ENCODE data around the gene IARS2.

DNA sequence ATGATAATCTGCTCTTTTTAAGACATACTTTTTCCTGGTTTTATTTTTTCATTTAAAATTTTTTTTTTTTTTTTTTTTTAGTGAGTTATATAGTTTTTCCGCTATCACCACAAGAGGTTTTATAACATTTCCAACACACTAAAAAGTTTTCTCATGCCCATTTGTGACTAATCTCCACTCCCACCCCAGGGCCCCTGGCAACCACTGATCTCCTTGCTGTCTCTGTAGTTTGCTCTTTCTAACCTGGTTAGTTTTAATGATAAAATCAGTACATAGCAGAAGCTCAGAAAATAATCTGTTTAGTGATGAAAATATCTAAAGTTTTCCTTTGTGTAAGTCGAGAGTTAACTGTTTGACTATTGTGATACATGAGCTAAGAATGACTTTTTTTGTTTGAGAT is 41.8 kb downstream of the IARS2 start:
- TF ChIP-seq CTCF (IDR thresholded peaks at IDR 0.05; ENCODE audit: extremely low read depth in 1 of 2, insufficient read depth in 1 of 2, low read depth in 1 of 2, low read length in 2 of 2) (no peak), POLR2A (IDR thresholded peaks at IDR 0.05; ENCODE audit: low read depth, low read length) (no peak), JUN (IDR thresholded peaks at IDR 0.05; ENCODE audit: borderline replicate concordance, insufficient read depth, insufficient read length, low read depth) (no peak), POLR2AphosphoS5 (IDR thresholded peaks at IDR 0.05; ENCODE audit: insufficient read depth, low read depth, low read length) (no peak), EZH2 (IDR thresholded peaks at IDR 0.05; ENCODE audit: borderline replicate concordance, low read depth, low read length, severe bottlenecking) (no peak)

Data from endothelial cell of umbilical vein (primary cell).